ENCODE measurements around the gene KRT33A.
"Not testable (repeated sequence)": the region's sequence is repeated elsewhere in the genome, so short reads cannot be mapped to it uniquely, and the experiment has no call there.

Gene KRT33A

GRCh38 chr17:41350381-41350878 is at the start of gene KRT33A:
Gene KRT33A (minus strand): TSS chr17:41350828. CDS start chr17:41350767, 61 bp downstream.
- H3K4me1 Mint-ChIP-seq; H3K4me3 Mint-ChIP-seq; H3K36me3 Mint-ChIP-seq (ENCODE audit: low read depth); DNase-seq; H3K9me3 Mint-ChIP-seq: not testable (repeated sequence)
- Mint-ChIP-seq H3K27me3 (ENCODE audit: low read depth, poor library complexity) (peaks cover 17% of the 10 kb centered on the region), H3K27ac (peak within 1 kb of the TSS; percentile 20)

DNA sequence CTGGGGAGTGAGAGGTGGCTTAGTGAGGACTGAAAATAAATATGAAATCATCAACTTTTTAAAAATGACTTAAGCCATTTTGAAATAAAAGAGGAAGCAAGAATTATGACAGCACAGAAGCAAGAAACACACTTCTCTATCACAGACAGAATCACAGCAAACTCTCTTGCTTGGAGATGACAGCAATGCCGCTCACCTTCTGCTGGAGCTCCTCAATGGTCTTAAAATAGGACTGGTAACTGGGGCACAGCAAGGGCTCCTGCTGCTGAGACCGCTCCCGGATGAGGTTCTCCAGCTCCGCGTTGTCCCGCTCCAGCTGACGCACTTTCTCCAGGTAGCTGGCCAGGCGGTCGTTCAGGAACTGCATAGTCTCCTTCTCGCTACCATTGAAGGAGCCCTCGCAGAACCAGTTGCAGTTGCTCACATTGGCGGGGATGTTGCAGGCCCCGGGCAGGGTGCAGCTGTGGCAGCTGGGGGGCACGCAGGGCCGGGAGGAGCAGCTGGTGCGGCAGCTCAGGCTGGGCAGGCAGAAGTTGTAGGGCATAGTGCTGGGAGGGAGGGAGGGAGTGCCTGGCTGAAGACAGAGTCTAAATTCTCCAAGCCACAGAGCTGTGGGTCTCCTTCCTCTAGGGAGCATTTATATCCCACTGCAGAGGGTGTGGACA is 46.5 kb upstream of the KRT33A start, which contains the start of gene KRT31:
Gene KRT31, minus strand, starts transcription at position 613 of the 665 bp plus-strand sequence. Its CDS starts 69 bp downstream, at position 544.
- Mint-ChIP-seq H3K4me3 (no peak within 1 kb of the TSS), H3K9me3 (no peaks in the 10 kb centered on the region), H3K27ac (no peak within 1 kb of the TSS), H3K27me3 (ENCODE audit: low read depth, poor library complexity) (peaks cover 8% of the 10 kb centered on the region), H3K36me3 (ENCODE audit: low read depth) (no peaks in the 10 kb centered on the region), H3K4me1 (peaks cover 1% of the 10 kb centered on the region)
- TF ChIP-seq CTCF (IDR thresholded peaks at IDR 0.05), result no peak
- no peak for DNase-seq

DNA sequence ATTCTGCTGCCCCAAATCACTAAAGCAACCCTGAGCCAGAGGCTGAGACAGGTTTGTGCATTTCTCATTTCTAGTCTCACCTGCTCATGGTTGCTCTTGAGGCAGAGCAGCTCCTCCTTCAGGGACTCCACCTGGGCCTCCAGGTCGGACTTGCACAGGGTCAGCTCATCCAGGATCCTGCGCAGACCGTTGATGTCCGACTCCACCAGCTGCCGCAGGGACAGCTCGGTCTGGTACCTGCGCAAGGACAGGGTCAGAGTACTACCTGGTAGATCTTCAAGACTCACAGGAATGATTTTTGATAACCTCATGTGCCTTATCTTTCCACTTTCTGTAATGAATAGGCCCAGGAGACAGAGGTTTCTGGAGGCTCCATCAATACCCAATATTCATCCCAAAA is 45.7 kb upstream of the KRT33A start:
- H3K27me3 Mint-ChIP-seq (ENCODE audit: low read depth, poor library complexity), result peaks cover 12% of the 10 kb centered on the region
- no peak overlapping the region for H3K4me3 Mint-ChIP-seq
- DNase-seq, result no peak
- TF ChIP-seq CTCF (IDR thresholded peaks at IDR 0.05), result no peak
- H3K36me3 Mint-ChIP-seq (ENCODE audit: low read depth), result no peaks in the 10 kb centered on the region
- H3K27ac Mint-ChIP-seq, result no peak overlapping the region
- peaks cover 6% of the 10 kb centered on the region for H3K4me1 Mint-ChIP-seq
- H3K9me3 Mint-ChIP-seq, result no peaks in the 10 kb centered on the region

- no peak overlapping the region for H3K27ac Mint-ChIP-seq
- H3K9me3 Mint-ChIP-seq, result no peaks in the 10 kb centered on the region
- peaks cover 12% of the 10 kb centered on the region for H3K27me3 Mint-ChIP-seq (ENCODE audit: low read depth, poor library complexity)
- TF ChIP-seq CTCF (IDR thresholded peaks at IDR 0.05), result no peak
- no peaks in the 10 kb centered on the region for H3K36me3 Mint-ChIP-seq (ENCODE audit: low read depth)
- DNase-seq, result no peak
- H3K4me3 Mint-ChIP-seq, result no peak overlapping the region
- H3K4me1 Mint-ChIP-seq, result peaks cover 13% of the 10 kb centered on the region
Observed at GRCh38 chr17:41395611-41396010, 45.0 kb upstream of the KRT33A start.

GRCh38 chr17:41395044-41395443 is 44.4 kb upstream of the KRT33A start:
- not testable (repeated sequence) for H3K27ac Mint-ChIP-seq; H3K36me3 Mint-ChIP-seq (ENCODE audit: low read depth); DNase-seq; H3K4me3 Mint-ChIP-seq; H3K9me3 Mint-ChIP-seq
- Mint-ChIP-seq H3K4me1 (peaks cover 19% of the 10 kb centered on the region), H3K27me3 (ENCODE audit: low read depth, poor library complexity) (peaks cover 13% of the 10 kb centered on the region)

- DNase-seq, result no peak
- peaks cover 25% of the 10 kb centered on the region for H3K4me1 Mint-ChIP-seq
- H3K27ac Mint-ChIP-seq, result no peak overlapping the region
- peaks cover 16% of the 10 kb centered on the region for H3K27me3 Mint-ChIP-seq (ENCODE audit: low read depth, poor library complexity)
- no peaks in the 10 kb centered on the region for H3K36me3 Mint-ChIP-seq (ENCODE audit: low read depth)
- H3K4me3 Mint-ChIP-seq, result no peak overlapping the region
- no peak for TF ChIP-seq CTCF (IDR thresholded peaks at IDR 0.05)
- H3K9me3 Mint-ChIP-seq, result no peaks in the 10 kb centered on the region
Observed at GRCh38 chr17:41394254-41394996, 43.8 kb upstream of the KRT33A start.

All from nephron progenitor cell (in vitro differentiated cells).